GM12878 (cell line): ENCODE results near the gene PIP4K2B. TPM values are rescaled to one million over a fixed set of nuclear protein-coding genes. Genes with fewer than 3 reads are reported as not detected.

Experiments
- CEBPB ChIP-seq, 2 experiments: fragments of 150-350 bp in 1 of 2; IDR thresholded peaks; 2 replicates each; pipeline ENCODE4 v1.6.1; 2012 to 2014; ENCODE audit warnings: low read depth in 2 of 2, low read length in 2 of 2, borderline replicate concordance in 1 of 2, inconsistent platforms in 1 of 2
- EED ChIP-seq: sonication (generic); IDR thresholded peaks from 2 replicates; pipeline ENCODE4 v1.6.1; 2016; ENCODE audit warnings: antibody characterized with exemption, low read depth
- FOS ChIP-seq: IDR thresholded peaks from 3 replicates; pipeline ENCODE4 v1.6.1; 2011; ENCODE audit warnings: borderline replicate concordance; ENCODE audit not compliant: insufficient read length; ENCODE audit errors: extremely low read depth
- HDAC2 ChIP-seq: fragments of 200-600 bp; sonication (generic); IDR thresholded peaks from 2 replicates; pipeline ENCODE4 v1.6.1; 2017
- NFIC ChIP-seq: IDR thresholded peaks from 2 replicates; pipeline ENCODE4 v1.6.1; 2012; ENCODE audit warnings: low read depth, mild to moderate bottlenecking, inconsistent platforms, low read length, moderate library complexity
- NFXL1 ChIP-seq: fragments of 450-650 bp; IDR thresholded peaks from 2 replicates; pipeline ENCODE4 v1.6.1; 2017; ENCODE audit warnings: antibody characterized with exemption, mild to moderate bottlenecking, borderline replicate concordance
- RFX5 ChIP-seq: IDR thresholded peaks from 2 replicates; pipeline ENCODE4 v1.6.1; 2011; ENCODE audit warnings: low read depth, low read length, improper control_type of control experiment
- RUNX3 ChIP-seq: IDR thresholded peaks from 2 replicates; pipeline ENCODE4 v1.6.1; 2012; ENCODE audit warnings: low read length, inconsistent platforms
- SMARCA5 ChIP-seq: fragments of 450-650 bp; IDR thresholded peaks from 2 replicates; pipeline ENCODE4 v1.6.1; 2017; ENCODE audit warnings: mild to moderate bottlenecking
- SP1 ChIP-seq: IDR thresholded peaks from one replicate; pipeline ENCODE4 v1.6.1; 2011; ENCODE audit warnings: low read depth, low read length
- SUZ12 ChIP-seq: fragments of 200-600 bp; sonication (generic); IDR thresholded peaks from one replicate; pipeline ENCODE4 v1.6.1; 2018; ENCODE audit warnings: antibody characterized with exemption, mild to moderate bottlenecking; ENCODE audit not compliant: unreplicated experiment
- TCF7 ChIP-seq: IDR thresholded peaks from 2 replicates; pipeline ENCODE4 v1.6.1; 2014; ENCODE audit warnings: antibody characterized with exemption, borderline replicate concordance
- ZNF207 ChIP-seq: fragments of 450-650 bp; IDR thresholded peaks from 2 replicates; pipeline ENCODE4 v1.6.1; 2014; ENCODE audit warnings: antibody characterized with exemption, mild to moderate bottlenecking, borderline replicate concordance
- ZNF384 ChIP-seq: IDR thresholded peaks from 2 replicates; pipeline ENCODE4 v1.6.1; 2012; ENCODE audit warnings: low read depth, mild to moderate bottlenecking, low read length, improper control_type of control experiment, borderline replicate concordance
- ZNF592 ChIP-seq: fragments of 450-650 bp; IDR thresholded peaks from 2 replicates; pipeline ENCODE4 v1.6.1; 2017; ENCODE audit warnings: mild to moderate bottlenecking, moderate library complexity
- polyA plus RNA-seq, 11 experiments: library from polyadenylated mRNA; depleted of rRNA in 4 of 11; unstranded in 6 of 11; stranded (reverse) in 5 of 11; fragments of >200 nt; fragmentation: Nextera tagmentation in 4 of 11; fragmentation: Illumina TruSeq in 1 of 11; extraction: Ambion mirVana in 4 of 11; extraction: Trizol in 1 of 11; gene quantifications; 1 replicate in 1 of 11; 2 replicates in 10 of 11; pipeline versions ENCODE4 v1.2.1 to v1.2.3, GENCODE V29; 2011 to 2016; ENCODE audit warnings: inconsistent platforms in 2 of 11, missing spikeins in 2 of 11, low read depth in 1 of 11
- total RNA-seq, 4 experiments: library from RNA; depleted of rRNA in 3 of 4; stranded (reverse); fragments of >200 nt in 3 of 4; fragmentation: Illumina TruSeq in 1 of 4; extraction: Trizol in 1 of 4; gene quantifications; 2 replicates each; pipeline versions ENCODE4 v1.2.1 to v1.2.3, GENCODE V29; 2013 to 2021
- TF ChIP-seq, protein P1 (sequence below): IDR thresholded peaks from 2 replicates; pipeline ENCODE4 v1.6.1; 2012; ENCODE audit warnings: improper control_type of control experiment, low read depth, low read length; ENCODE audit not compliant: insufficient replicate concordance
- TF ChIP-seq, protein P2 (sequence below): fragments of 450-650 bp; IDR thresholded peaks from 2 replicates; pipeline ENCODE4 v1.6.1; 2017; ENCODE audit warnings: mild to moderate bottlenecking, moderate library complexity

The PIP4K2B gene
- total and polyA plus RNA-seq, 10 of the 15 experiments (the other 5 are each of a cell fraction or from before 2014, with no cell fraction given): 3.8 to 30.3 (median 18.2) TPM

DNA sequence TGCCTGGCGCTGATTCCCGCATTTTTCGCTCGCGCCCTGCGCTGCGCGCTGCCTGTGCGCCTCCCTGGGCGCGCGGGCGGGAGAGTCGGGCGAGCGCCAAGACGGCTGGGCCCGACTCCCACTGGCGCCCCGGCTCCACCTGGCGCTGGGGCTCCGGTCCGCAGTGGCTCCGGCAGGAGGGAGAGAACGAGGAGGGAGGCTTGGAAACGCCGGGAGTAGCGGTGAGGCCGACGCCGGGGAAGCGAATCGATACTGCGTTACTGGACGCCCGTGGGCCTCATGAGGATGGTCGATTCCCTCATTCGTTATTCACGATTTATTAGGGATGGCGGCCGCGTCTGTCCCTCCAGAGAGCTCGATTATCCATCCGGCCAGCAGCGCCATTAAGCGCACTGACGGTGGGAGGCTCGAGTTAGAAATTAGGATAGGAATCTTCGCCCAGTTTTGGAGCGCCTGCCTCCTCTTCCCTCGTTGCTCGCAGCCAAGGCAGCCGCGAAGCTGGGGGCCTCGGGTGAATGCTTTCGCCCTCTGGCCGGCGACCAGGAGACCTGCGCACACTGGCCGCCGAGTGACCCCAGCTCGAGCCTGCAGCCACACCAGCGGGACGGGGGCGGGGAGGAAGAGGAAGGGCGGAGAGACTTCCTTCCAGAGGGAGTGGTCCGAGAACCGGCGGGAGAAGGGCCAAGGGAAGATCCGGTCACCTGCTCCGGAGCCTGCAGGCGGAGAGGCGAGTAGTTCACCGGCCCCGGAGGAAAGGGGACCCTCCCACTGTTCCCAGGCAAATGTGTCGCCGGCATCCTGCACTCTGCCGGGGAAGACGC, 49.9 kb downstream of the PIP4K2B start (continued):
- TF ChIP-seq ZNF592 (no peak), ZNF207 (no peak), CEBPB (IDR thresholded peaks at IDR 0.05; ENCODE audit: borderline replicate concordance in 1 of 2, low read depth in 2 of 2, low read length in 2 of 2) (no peak), SUZ12 (peak; percentile 43), ZNF384 (no peak), RFX5 (no peak), RUNX3 (no peak; the same call in 1 of the 2 replicates), HDAC2 (no peak), TCF7 (no peak), EED (no peak; the same call in none of the 2 replicates), NFXL1 (no peak), FOS (no peak), SP1 (no peak), NFIC (no peak), SMARCA5 (no peak)
- TF ChIP-seq, protein P1, sequence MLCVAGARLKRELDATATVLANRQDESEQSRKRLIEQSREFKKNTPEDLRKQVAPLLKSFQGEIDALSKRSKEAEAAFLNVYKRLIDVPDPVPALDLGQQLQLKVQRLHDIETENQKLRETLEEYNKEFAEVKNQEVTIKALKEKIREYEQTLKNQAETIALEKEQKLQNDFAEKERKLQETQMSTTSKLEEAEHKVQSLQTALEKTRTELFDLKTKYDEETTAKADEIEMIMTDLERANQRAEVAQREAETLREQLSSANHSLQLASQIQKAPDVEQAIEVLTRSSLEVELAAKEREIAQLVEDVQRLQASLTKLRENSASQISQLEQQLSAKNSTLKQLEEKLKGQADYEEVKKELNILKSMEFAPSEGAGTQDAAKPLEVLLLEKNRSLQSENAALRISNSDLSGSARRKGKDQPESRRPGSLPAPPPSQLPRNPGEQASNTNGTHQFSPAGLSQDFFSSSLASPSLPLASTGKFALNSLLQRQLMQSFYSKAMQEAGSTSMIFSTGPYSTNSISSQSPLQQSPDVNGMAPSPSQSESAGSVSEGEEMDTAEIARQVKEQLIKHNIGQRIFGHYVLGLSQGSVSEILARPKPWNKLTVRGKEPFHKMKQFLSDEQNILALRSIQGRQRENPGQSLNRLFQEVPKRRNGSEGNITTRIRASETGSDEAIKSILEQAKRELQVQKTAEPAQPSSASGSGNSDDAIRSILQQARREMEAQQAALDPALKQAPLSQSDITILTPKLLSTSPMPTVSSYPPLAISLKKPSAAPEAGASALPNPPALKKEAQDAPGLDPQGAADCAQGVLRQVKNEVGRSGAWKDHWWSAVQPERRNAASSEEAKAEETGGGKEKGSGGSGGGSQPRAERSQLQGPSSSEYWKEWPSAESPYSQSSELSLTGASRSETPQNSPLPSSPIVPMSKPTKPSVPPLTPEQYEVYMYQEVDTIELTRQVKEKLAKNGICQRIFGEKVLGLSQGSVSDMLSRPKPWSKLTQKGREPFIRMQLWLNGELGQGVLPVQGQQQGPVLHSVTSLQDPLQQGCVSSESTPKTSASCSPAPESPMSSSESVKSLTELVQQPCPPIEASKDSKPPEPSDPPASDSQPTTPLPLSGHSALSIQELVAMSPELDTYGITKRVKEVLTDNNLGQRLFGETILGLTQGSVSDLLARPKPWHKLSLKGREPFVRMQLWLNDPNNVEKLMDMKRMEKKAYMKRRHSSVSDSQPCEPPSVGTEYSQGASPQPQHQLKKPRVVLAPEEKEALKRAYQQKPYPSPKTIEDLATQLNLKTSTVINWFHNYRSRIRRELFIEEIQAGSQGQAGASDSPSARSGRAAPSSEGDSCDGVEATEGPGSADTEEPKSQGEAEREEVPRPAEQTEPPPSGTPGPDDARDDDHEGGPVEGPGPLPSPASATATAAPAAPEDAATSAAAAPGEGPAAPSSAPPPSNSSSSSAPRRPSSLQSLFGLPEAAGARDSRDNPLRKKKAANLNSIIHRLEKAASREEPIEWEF: no peak
- TF ChIP-seq, protein P2, sequence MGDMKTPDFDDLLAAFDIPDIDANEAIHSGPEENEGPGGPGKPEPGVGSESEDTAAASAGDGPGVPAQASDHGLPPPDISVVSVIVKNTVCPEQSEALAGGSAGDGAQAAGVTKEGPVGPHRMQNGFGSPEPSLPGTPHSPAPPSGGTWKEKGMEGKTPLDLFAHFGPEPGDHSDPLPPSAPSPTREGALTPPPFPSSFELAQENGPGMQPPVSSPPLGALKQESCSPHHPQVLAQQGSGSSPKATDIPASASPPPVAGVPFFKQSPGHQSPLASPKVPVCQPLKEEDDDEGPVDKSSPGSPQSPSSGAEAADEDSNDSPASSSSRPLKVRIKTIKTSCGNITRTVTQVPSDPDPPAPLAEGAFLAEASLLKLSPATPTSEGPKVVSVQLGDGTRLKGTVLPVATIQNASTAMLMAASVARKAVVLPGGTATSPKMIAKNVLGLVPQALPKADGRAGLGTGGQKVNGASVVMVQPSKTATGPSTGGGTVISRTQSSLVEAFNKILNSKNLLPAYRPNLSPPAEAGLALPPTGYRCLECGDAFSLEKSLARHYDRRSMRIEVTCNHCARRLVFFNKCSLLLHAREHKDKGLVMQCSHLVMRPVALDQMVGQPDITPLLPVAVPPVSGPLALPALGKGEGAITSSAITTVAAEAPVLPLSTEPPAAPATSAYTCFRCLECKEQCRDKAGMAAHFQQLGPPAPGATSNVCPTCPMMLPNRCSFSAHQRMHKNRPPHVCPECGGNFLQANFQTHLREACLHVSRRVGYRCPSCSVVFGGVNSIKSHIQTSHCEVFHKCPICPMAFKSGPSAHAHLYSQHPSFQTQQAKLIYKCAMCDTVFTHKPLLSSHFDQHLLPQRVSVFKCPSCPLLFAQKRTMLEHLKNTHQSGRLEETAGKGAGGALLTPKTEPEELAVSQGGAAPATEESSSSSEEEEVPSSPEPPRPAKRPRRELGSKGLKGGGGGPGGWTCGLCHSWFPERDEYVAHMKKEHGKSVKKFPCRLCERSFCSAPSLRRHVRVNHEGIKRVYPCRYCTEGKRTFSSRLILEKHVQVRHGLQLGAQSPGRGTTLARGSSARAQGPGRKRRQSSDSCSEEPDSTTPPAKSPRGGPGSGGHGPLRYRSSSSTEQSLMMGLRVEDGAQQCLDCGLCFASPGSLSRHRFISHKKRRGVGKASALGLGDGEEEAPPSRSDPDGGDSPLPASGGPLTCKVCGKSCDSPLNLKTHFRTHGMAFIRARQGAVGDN: 0 out of 2 replicates have a peak, but pooled peaks have one; percentile 45
